NCI-H345 treated with DMSO at 0.1 percent for 48 hours (cell line): ENCODE measurements around the gene KIF23.

Source experiments
- DNase-seq: peaks from one replicate; lab custom pipeline; 2025; ENCODE audit not compliant: unreplicated experiment; lab: John Stamatoyannopoulos, UW

The KIF23 gene

GRCh38 chr15:69486481-69487110 lies 72.4 kb downstream of the KIF23 start:
- no peak for DNase-seq

- DNase-seq = no peak
Measured at GRCh38 chr15:69489073-69489571, 75.0 kb downstream of the KIF23 start.

- DNase-seq = no peak
Measured at GRCh38 chr15:69490356-69491037, 76.3 kb downstream of the KIF23 start.

GRCh38 chr15:69491038-69491505 lies 76.9 kb downstream of the KIF23 start:
- no peak for DNase-seq

- DNase-seq = no peak
Measured at GRCh38 chr15:69493406-69493805, 79.3 kb downstream of the KIF23 start.

- peak; percentile 46 for DNase-seq
Measured at GRCh38 chr15:69496001-69496400, 81.9 kb downstream of the KIF23 start.

- DNase-seq = no peak
Measured at GRCh38 chr15:69497076-69497475, 82.9 kb downstream of the KIF23 start.

GRCh38 chr15:69497667-69498066 lies 83.5 kb downstream of the KIF23 start:
- DNase-seq = no peak
